GM19397 (cell line): ENCODE results near the gene CACNA1A.
"Not testable (repeated sequence)": the region's sequence is repeated elsewhere in the genome, so short reads cannot be mapped to it uniquely, and the experiment has no call there.

ENCODE experiments used
- ATAC-seq: cut with Tn5 transposase; IDR thresholded peaks from one replicate; pipeline ENCODE4 v1.9.1; 2021; ENCODE audit warnings: mild to moderate bottlenecking, moderate library complexity; ENCODE audit not compliant: unreplicated experiment

CACNA1A gene

DNA sequence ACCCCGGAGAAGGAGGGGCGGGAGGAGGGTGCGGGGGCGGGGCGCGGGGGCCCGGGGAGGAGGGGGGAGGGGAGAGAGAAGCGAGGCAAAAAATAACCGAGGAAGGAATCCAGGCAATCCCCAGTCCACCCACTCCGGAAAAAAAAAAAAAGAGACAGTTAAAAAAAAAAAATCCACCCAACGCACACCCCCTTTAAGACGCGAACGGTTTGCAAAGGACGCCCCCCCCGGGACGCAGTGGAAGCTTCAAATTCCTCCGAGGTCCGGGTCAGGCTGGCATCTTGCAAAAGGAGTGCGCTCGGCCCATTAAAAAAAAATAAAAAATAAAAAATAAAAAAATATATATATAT is at the start of gene CACNA1A:
Gene CACNA1A, minus strand, starts transcription at position 9 of the 350 bp plus-strand sequence. CDS start 255 bp downstream, outside the sequence.
- no peak for ATAC-seq

DNA sequence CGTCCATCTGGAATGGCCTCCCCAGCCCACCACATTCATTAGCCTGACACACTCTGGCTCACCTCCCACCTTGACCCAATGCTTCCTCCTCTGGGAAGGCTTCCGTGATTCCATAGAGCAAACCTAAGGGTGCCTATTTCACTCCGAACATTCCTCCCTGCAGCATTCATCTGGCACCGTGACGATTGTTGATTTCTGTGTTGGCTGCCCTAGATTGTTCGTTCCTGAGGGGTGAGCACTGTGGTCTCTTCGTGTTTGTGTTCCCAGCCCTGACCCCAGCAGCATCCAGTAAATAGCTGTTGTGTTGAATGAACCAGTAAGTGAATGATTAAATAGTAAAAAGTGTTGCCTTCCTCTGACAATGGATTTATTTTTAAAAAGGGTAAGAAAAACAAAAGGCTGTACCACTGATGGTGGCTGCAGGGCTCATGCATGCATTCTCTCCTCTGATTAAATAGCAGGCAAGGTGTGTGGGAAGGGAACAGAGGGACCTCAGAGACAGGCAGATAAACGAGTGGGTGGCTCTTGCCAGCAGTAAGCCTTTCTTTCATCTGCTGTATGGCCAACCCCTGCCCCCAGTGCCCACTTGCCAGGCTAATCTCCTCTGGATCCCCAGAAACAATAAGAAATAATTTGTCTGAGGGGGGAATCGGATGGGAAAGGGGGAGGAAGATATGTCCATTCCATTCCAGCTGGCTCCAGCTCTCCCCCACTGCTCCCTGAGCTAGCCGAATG is 48.4 kb upstream of the CACNA1A start:
- ATAC-seq, result no peak

- ATAC-seq, result no peak
Observed at GRCh38 chr19:13553880-13554400, 47.7 kb upstream of the CACNA1A start.

DNA sequence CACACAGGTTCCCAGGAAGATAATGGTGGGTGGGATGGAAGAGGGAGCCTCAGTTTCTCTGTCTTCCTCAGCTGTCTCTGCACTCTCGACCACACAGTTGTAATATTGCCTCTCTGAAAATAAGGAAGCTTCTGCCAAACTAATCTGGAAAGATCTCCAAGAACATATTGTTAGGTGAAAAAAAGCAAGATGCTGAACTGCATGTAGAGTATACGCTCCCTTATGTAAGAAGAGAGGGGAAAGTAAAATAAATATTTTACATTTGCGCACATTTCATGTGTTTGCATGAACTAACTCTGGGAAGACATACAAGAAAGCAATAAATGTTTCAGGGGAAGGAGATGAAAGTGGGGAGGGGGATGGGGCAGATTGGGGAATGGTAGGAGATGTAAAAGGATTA is 41.9 kb upstream of the CACNA1A start:
- ATAC-seq, result no peak

DNA sequence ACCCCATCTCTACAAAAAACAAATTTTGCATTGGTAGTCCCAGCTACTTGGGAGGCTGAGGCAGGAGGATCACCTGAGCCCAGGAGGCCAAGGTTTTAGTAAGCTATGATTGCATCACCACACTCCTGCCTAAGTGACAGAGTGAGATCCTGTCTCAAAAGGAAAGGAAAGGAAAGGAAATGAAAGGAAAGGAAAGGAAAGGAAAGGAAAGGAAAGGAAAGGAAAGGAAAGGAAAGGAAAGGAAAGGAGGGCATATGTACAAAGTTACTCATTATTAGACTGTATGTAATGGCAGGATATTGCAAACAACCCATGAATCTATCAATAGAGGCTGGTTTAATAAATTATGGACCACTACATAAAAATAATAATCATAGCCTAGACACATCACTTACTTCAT is 40.8 kb upstream of the CACNA1A start:
- ATAC-seq, result no peak

- ATAC-seq, result no peak
Observed at GRCh38 chr19:13544423-13544822, 38.1 kb upstream of the CACNA1A start.

DNA sequence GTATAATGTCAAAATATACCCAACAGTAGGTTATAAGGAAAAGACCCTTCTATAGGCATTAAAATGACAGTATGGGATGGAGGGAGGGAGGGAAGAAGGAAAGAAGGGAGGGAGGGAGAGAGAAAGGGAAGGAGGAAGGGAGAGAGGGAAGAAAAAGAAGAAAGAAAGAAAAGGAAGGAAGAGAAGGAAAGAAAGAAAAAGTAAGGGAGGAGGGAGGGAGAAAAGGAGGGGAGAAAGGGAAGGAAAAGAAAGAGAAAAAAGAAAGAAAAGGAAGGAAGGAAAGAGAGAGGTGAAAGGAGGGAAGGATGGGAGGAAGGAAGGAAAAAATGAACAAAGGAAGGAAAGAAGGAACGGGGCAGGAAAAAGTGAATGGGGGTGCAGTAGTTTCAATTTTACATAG is 35.3 kb upstream of the CACNA1A start:
- no peak for ATAC-seq

DNA sequence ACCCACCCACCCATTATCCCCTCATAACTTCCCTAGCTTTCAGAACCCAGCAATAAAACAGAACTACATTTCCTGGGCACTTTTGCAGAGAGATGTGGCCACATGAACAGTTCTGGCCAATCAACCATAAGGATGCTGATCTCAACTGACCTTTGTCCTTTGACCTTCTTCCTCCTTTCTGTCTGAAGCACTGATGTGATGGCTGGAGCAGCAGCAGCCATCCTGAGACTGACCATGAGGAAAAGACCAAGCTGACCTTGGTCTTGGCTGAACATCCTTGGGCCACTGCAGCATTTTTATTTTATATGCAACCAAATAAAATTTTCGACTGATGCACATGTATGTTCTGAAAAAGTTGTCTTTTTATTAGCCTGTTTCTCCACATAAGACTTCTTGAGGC is 33.1 kb upstream of the CACNA1A start:
- no peak for ATAC-seq

DNA sequence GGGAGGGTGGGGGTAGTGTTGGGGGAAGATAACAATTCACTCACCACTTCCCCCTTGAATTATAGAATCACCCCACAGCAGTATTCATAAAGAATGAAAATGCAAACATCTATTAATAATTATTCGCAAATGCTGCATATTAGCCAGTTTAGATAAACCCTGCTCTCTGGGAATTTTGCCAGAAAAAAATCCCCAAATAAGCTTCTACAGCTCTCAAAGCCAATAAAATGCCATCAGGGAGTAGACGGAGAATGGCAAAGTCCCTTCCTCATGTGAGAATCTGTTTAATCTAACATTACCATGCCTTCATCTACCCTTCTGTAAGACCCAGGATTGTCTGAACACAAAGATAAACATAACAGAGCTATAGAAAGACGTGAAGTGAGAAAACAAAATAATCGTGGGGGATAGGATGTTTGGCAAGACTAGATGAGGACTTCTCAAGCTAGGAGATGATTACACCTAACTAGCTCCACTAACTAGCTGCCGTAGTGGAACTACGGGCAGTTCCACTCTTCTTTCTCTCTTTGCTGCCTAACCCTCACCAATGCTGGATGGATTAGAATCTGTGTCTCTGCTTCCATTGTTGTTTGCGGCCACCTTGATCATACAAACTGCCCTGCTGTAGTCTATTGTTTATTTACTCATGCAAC is 32.4 kb upstream of the CACNA1A start:
- no peak for ATAC-seq

- no peak for ATAC-seq
Observed at GRCh38 chr19:13537454-13537853, 31.2 kb upstream of the CACNA1A start.

- ATAC-seq, result no peak
Observed at GRCh38 chr19:13530720-13531119, 24.4 kb upstream of the CACNA1A start.

- not testable (repeated sequence) for ATAC-seq
Observed at GRCh38 chr19:13529721-13530120, 23.4 kb upstream of the CACNA1A start.

DNA sequence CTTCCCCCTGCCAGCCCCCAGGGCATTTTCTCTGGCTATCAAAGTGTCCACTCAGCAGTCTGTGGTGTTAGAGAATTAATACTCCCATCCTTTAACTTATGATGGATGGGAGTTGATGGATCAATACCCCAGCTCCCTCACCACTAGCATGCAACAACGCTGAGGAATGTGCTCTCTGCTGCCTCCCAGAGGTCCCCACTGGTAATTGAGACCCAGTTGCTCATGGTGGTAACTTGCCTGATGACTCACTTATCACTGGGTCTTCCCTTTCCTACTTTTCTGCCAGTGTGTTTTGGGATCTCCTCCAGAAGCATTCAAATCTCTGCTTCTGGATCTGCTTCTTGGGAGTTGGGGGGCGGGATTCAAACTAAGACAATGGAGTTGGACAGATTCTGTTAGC is 20.3 kb upstream of the CACNA1A start:
- ATAC-seq, result no peak

- ATAC-seq, result no peak
Observed at GRCh38 chr19:13521066-13521465, 14.8 kb upstream of the CACNA1A start.

GRCh38 chr19:13511947-13512346 is 5.7 kb upstream of the CACNA1A start:
- ATAC-seq, result no peak

DNA sequence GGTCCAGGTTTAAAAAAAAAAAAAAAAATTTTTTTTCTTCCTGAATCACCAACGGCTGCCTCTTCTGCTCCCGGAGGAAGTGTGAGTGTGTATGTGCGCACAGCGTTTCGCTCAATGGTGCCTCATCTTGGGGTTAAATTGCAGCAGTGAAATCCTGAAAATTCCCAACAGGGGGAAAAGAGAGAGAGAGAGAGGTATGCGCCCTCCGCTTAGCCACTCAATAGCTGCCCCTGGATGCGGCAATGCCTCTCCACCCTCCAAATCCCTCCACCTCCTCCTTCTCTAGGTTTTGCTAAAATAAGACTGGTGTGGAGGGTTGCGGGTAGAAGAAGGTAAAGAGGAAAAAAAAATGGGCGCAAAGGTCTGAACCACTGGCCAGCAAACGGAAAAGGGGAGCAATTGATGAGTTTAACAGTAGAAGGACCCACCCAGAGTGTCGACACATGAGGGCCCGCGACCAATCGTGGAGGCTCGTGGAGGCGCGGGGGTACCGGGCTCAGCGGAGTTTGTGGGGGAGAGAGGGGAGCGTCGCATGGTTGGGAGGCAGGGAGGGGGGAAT is 853 bp upstream of the CACNA1A start:
- ATAC-seq, result no peak

DNA sequence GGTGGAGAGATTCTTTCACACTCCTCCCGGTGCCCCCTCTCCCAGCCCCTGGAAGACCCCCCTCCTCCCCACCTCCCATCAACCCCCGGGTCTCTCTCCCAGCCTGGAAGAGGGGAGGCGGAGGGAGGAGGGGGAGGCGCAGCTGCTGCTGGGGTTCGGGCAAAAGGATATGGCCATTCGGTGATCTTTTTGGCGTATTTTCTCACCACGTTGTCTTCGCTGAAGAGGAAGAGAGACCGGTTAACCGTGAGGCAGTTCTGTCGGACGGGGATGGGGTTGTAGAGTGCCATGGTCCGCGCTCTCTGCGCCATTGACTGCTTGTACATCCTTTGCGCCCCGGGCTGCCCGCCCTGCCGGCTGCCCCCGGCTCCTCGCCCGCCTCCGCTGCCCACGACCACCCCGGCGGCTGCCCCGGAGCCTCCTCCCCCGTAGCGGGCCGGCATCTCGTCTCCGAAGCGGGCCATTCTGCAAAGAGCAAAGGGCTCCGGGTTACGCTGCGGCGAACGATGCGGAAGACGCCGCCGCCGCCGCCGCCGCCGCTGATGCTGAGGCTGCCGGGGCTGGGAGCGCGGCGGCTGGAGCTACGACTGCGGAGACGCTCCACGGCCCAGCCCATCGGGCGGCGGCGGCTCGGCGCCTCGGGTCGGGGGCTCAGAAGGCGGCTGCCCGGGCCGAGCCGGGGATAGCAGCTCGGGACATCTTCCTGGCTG is 363 bp downstream of the CACNA1A start:
- ATAC-seq, result no peak

DNA sequence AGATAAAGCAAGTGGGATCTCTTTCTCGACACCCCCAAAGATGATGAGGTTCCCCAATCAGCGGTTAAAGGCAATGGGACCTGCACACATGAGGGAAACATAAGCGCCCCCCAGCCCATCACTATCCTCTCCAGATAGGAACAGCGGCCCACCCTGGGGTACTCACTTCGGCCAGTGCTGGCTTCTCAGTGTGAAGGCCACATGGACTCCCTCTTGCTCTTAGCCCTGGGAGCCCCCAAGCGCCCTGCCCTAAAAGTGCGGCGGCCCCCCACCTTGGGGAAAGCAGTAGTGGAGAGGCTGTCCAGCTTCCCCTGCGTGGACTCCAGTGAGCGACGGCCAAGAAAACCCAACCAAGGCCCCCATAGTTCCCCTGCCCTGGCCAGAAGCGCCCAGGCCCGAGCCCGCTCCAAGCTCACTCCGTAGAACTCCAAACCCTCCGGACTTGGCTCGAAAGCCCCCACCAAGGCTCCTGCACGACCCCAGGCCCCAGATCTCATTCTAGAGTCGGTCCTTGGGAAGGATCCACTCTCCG is 1.0 kb downstream of the CACNA1A start:
- no peak for ATAC-seq

DNA sequence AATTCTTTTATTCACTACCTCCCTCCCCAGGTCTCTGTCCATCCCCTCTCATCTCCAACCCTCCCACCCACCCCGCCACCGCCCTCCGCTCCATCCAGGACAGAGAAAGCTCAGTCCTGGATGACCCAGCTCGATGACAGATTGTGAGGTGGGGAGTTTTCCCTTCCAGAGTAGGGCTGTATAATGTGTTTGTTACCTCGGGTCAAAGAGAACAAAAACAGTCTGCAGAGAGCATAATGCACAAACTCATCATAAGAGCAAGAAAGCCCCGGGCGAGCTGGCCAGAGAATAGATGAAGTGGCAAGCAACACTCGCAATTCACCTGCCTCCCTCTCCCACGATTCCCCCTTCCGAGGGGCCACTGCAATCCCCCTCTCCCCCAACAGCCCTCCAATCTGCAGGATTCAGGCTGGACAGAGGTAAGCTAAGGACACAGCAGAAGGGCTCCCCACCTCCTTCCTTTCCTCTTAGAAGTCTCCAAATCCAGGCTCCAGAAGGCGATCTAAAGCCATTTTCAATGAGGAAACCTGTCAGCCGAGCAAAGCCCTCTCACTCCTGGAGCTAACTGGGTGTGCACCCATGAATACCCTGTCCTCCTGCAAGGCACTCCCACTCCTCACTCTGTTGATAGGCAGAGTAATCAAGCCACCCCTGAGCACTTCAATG is 2.6 kb downstream of the CACNA1A start:
- no peak for ATAC-seq

DNA sequence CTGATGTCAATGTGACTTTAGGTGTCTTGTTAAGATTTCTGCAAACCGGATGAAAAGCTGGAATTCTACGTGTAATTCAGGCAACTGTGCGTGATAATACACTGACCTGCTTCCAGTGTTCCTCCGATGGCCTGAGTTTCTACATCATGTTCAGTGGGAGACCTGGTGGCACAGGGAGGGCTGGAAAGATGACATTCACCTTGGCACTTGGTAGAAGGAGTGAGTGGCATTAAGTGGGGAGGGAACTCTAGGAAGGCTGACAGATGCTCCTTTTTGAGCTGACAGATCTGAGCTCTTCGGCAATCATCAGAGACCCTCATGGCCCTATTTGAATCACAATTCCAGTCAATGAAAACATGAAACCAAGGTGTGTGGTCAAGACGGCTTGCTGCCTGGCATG is 4.0 kb downstream of the CACNA1A start:
- no peak for ATAC-seq

GRCh38 chr19:13499692-13500091 is 6.6 kb downstream of the CACNA1A start:
- ATAC-seq, result no peak
